Smooth muscle cell of trachea (primary cell): Measurements from ENCODE around the gene KIFC1. TPM values are rescaled to one million over a fixed set of nuclear protein-coding genes. Genes with fewer than 3 reads are reported as not detected.

ENCODE experiments used
- total RNA-seq: library from RNA; depleted of rRNA; stranded (reverse); fragments of >200 nt; gene quantifications from 2 replicates; pipeline ENCODE4 v1.2.1, GENCODE V29; 2014

Gene KIFC1, protein sequence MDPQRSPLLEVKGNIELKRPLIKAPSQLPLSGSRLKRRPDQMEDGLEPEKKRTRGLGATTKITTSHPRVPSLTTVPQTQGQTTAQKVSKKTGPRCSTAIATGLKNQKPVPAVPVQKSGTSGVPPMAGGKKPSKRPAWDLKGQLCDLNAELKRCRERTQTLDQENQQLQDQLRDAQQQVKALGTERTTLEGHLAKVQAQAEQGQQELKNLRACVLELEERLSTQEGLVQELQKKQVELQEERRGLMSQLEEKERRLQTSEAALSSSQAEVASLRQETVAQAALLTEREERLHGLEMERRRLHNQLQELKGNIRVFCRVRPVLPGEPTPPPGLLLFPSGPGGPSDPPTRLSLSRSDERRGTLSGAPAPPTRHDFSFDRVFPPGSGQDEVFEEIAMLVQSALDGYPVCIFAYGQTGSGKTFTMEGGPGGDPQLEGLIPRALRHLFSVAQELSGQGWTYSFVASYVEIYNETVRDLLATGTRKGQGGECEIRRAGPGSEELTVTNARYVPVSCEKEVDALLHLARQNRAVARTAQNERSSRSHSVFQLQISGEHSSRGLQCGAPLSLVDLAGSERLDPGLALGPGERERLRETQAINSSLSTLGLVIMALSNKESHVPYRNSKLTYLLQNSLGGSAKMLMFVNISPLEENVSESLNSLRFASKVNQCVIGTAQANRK
- total RNA-seq: 1.8 and 36.2 TPM in 2 replicates

DNA sequence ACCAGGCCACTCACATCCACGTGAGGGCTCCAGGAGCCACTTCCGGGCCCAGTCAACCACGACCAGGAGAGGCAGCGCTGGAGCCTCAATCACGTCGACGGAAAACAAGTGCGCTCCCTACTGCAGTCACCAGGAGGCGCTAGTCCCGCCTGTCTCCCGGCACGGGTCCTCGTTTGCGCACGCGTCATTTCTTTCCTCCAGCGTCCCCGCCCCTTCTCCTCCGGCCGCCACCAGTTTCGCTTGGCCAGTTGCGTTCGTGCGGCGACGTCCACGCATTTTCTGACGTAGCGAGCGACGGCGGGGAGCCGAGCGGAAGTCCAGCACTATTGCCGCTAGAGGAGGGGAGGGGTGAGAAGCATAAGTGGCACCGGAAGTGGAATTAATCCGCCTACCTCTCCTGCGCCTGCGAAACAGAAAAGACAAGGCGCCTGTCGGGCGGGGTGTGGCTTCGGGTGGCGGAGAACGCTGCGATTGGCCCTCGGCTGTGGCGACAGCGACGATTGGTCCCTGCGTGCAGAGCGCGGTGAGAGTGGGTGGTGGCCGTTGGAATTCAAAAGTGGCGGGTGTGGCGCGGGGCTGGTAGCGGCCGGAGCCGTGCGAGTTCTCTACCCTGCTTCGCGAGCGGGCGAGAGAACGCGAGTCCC is at the start of gene KIFC1:
KIFC1 (plus strand) TSS at position 546 of the 644 bp plus-strand sequence. CDS start 163 bp downstream, outside the sequence.

DNA sequence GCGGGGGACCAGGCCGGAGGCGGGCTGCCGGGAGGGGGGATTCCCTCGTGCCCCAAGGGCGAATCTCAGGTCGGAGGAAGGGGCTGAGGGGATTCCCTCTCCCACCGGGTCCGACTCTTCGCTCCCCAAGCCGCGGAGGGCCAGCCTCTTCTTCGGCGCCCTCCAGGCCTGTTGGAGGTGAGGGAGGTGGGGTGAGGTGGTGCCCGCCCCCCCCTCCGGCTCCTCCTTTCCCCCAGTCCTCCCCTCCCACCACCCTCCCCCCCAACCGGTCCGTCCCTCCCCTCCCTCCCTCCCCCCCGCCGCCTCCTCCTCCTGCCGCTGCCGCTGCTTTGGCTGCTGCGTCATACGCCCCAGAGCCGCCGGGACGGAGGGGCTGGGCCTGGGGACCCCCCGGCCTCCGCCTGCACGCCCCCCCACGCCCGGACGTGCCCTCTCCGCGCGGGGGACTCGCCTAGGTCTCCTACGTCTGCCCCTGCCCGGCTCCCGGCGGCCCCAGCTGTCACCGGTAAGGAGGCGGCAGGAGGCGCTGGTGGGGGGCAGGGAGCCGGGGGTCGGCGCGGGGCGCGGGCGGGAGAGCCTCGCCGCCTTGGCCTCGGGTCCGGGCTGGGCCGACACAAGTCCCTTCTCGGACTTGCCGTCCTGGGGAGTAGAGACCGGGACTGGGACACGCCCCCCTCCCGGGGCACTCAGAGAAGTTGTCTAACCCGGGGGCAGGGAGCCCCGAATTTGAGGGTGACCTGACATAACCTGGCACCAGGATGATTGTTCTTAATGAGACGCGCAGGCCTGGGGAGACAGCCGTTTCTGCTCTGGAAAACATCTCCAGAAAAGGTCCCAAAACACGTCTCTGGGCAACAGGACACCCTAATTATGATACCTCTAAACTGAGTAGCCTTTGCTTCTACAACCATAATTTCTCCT is 19.3 kb downstream of the KIFC1 start, which contains the start of gene PHF1:
PHF1 (plus strand) TSS at position 304 of the 921 bp plus-strand sequence. CDS start 1,250 bp downstream, outside the sequence.

DNA sequence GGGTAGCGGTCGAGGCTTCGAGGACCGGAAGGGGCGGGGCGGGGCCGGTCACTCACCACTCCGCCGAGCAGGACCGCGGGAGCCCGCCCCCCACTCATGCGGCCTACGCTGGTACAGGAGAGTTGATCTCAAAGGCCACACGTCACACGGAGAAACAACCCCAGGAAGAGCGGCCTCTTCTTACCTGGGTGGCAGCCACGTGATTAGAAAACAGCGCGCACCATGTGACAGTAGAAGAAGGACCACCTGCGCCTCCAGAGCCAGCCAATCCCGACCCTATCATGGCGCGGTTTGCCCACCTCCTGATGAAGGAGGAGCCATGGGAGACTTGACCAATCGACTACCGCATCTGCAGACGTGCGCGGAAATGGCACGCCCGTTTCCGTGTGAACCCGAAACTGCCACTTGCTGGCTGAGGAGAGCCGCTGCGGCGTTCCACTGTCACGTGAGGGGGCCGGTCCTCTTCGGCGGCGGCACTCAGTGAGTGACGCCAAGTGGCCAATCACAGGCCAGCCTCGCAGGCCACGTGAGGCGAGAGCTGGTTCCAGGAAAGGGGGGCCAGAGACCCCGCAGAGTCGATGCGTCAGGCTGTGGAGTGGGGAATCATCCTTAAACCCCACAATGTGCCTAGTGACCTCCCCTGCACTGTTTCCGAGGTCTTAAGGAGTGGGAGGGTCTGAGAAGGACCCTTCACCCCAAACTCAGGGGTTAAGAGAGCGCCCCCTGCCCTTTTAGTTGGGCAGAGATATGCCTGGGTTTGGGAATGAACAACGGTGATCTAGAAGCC is 26.5 kb downstream of the KIFC1 start, which contains the start of gene CUTA:
CUTA (minus strand) TSS at position 205 of the 787 bp plus-strand sequence; CDS start at position 98, 107 bp downstream.

DNA sequence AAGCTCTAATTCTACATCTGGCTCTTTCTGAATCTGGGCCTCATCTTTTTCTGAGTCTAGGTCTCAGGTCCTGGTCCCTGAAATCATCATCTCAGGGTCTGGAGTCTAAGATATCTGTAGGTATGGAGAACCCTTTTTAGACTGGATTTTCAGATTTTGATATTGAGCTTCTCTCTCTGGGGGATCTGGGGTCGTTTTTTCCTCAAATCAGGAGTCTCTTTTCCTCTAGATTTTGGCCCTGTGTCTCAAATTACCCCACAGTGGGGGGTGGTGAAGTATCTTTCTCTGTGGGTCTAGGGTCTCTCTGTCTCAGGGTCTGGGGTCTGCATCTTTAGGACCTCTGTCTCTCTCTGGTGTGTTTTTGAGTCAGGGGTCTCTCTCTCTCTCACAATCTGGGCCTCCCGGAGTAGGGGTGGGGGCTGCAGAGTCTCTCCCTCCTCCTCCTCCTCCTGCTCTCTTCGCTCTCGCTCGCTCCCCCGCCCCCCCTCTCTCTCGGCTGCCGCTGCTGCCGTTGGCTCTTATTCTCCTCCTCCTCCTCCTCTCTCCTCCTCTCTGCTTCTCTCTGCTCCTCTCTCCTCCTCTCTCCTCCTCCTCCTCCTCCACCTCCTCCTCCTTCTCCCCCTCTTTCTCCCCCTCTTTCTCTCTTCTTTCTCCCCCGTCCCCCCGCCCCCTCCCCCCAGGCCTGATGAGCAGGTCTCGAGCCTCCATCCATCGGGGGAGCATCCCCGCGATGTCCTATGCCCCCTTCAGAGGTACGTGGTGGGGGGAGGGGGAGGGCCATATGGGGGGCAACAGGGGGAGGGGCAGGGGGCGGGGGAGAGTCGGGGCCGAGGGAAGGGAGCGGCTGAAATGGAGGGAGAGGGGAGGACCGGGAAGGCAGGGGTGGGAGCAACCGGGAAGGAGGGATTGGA is 28.2 kb downstream of the KIFC1 start, which contains the start of gene SYNGAP1:
SYNGAP1 (plus strand) TSS at position 486 of the 911 bp plus-strand sequence; CDS start at position 686, 200 bp downstream.

DNA sequence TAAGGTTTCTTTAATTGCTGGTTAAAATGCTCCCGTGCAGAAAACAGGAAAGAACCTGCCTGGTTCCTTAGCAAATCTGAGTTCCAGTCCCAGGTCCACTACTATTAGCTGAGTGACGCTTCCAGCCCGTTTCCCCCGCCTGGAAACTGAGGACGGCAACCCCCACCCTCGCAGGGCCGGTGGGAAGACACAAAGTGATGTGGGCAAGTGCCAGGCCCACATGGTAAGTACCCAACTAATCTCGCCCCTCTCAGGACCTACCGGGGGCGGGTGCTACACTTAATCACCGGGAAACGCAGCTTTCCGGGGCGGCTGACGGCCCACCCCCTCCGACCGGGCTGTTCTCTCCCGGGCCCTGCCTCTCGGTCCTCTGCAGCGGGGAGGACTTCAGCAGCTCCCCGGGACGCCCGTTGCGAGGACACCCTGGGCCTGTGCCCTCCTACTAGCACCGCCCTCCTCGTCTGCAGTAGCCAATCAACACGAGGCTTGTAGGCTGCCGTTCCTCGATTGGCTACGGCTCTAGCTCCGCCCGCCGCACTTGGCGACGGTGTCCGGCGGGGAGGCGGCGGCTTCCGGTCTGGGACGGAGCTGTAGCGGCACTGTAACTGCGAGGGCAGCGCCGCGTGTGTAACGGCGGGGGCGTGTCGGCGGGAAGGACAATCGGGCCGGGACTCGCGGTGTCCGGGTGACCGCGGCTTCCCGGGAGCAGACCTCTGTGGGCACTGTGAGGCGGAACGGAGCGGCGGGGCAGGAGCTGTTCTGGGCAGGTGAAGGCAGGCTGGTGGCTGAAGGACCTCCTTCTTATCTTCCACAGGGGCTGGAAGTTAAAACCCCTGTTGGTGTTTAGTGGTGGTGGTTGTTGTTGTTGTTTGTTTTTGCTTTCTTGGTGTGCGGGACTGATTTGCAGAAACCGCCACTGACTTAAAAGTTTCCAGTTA is 62.7 kb downstream of the KIFC1 start, which contains the start of gene ZBTB9:
ZBTB9 (plus strand) TSS at position 568 of the 938 bp plus-strand sequence. CDS start 525 bp downstream, outside the sequence.

Other genes starting within 250 kb of the KIFC1 start
- 0.15 and 1.2 TPM in 2 replicates for gene COL11A2, start 199.4 kb upstream of the KIFC1 start, total RNA-seq
- 28.2 and 36.4 TPM in 2 replicates for gene RXRB, start 191.2 kb upstream of the KIFC1 start, total RNA-seq
- gene SLC39A7, start 191.0 kb upstream of the KIFC1 start, total RNA-seq: 126 and 152 TPM in 2 replicates
- gene HSD17B8, start 187.2 kb upstream of the KIFC1 start, total RNA-seq: 11.1 and 11.6 TPM in 2 replicates
- gene RING1, start 183.3 kb upstream of the KIFC1 start, total RNA-seq: 31.4 and 52.9 TPM in 2 replicates
- gene VPS52, start 119.9 kb upstream of the KIFC1 start, total RNA-seq: 42.0 and 42.8 TPM in 2 replicates
- gene RPS18, start 119.7 kb upstream of the KIFC1 start, total RNA-seq: 3,088 and 3,156 TPM in 2 replicates
- 12.5 and 18.0 TPM in 2 replicates for gene B3GALT4, start 114.7 kb upstream of the KIFC1 start, total RNA-seq
- 69.3 and 86.5 TPM in 2 replicates for gene WDR46, start 102.6 kb upstream of the KIFC1 start, total RNA-seq
- 26.6 and 51.3 TPM in 2 replicates for gene PFDN6, start 102.2 kb upstream of the KIFC1 start, total RNA-seq
- 29.2 and 41.7 TPM in 2 replicates for gene RGL2, start 92.9 kb upstream of the KIFC1 start, total RNA-seq
- gene TAPBP, start 77.7 kb upstream of the KIFC1 start, total RNA-seq: 54.8 and 136 TPM in 2 replicates
- gene ZBTB22, start 74.1 kb upstream of the KIFC1 start, total RNA-seq: 18.0 and 25.8 TPM in 2 replicates
- 41.7 and 65.6 TPM in 2 replicates for gene DAXX, start 68.9 kb upstream of the KIFC1 start, total RNA-seq
- 23.9 and 27.0 TPM in 2 replicates for gene PHF1, start 19.2 kb downstream of the KIFC1 start, total RNA-seq
- 125 and 147 TPM in 2 replicates for gene CUTA, start 26.3 kb downstream of the KIFC1 start, total RNA-seq
- gene SYNGAP1, start 28.2 kb downstream of the KIFC1 start, total RNA-seq: 8.0 and 10.8 TPM in 2 replicates
- gene ZBTB9, start 62.8 kb downstream of the KIFC1 start, total RNA-seq: 5.1 and 5.3 TPM in 2 replicates
- 10.5 and 11.7 TPM in 2 replicates for gene BAK1, start 188.5 kb downstream of the KIFC1 start, total RNA-seq
- gene ITPR3, start 229.5 kb downstream of the KIFC1 start, total RNA-seq: 70.3 and 77.4 TPM in 2 replicates